ENCODE measurements around the gene PTGIS.

- TF ChIP-seq, protein P1, sequence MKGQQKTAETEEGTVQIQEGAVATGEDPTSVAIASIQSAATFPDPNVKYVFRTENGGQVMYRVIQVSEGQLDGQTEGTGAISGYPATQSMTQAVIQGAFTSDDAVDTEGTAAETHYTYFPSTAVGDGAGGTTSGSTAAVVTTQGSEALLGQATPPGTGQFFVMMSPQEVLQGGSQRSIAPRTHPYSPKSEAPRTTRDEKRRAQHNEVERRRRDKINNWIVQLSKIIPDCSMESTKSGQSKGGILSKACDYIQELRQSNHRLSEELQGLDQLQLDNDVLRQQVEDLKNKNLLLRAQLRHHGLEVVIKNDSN (IDR thresholded peaks at IDR 0.05): no peak
- TF ChIP-seq TCF12 (IDR thresholded peaks at IDR 0.05; ENCODE audit: low read depth) (no peak), TAF1 (IDR thresholded peaks at IDR 0.05; ENCODE audit: low read depth) (no peak), EP300 (IDR thresholded peaks at IDR 0.05; ENCODE audit: borderline replicate concordance) (no peak), CEBPB (IDR thresholded peaks at IDR 0.05) (no peak), NFIC (IDR thresholded peaks at IDR 0.05) (no peak), RAD21 (IDR thresholded peaks at IDR 0.05; ENCODE audit: low read depth) (no peak), EGR1 (IDR thresholded peaks at IDR 0.05) (no peak), YY1 (IDR thresholded peaks at IDR 0.05; ENCODE audit: low read depth) (no peak), TEAD4 (IDR thresholded peaks at IDR 0.05) (no peak), FOXM1 (IDR thresholded peaks at IDR 0.05; ENCODE audit: borderline replicate concordance, low read depth) (no peak)
- TF ChIP-seq, protein P2, sequence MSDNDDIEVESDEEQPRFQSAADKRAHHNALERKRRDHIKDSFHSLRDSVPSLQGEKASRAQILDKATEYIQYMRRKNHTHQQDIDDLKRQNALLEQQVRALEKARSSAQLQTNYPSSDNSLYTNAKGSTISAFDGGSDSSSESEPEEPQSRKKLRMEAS (IDR thresholded peaks at IDR 0.05): no peak
- TF ChIP-seq, protein P3, sequence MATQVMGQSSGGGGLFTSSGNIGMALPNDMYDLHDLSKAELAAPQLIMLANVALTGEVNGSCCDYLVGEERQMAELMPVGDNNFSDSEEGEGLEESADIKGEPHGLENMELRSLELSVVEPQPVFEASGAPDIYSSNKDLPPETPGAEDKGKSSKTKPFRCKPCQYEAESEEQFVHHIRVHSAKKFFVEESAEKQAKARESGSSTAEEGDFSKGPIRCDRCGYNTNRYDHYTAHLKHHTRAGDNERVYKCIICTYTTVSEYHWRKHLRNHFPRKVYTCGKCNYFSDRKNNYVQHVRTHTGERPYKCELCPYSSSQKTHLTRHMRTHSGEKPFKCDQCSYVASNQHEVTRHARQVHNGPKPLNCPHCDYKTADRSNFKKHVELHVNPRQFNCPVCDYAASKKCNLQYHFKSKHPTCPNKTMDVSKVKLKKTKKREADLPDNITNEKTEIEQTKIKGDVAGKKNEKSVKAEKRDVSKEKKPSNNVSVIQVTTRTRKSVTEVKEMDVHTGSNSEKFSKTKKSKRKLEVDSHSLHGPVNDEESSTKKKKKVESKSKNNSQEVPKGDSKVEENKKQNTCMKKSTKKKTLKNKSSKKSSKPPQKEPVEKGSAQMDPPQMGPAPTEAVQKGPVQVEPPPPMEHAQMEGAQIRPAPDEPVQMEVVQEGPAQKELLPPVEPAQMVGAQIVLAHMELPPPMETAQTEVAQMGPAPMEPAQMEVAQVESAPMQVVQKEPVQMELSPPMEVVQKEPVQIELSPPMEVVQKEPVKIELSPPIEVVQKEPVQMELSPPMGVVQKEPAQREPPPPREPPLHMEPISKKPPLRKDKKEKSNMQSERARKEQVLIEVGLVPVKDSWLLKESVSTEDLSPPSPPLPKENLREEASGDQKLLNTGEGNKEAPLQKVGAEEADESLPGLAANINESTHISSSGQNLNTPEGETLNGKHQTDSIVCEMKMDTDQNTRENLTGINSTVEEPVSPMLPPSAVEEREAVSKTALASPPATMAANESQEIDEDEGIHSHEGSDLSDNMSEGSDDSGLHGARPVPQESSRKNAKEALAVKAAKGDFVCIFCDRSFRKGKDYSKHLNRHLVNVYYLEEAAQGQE (IDR thresholded peaks at IDR 0.05; ENCODE audit: low read depth): no peak
Measured at GRCh38 chr20:49585585-49586245, 17.8 kb upstream of the PTGIS start.

Data from Ishikawa (cell line).